Astrocyte (in vitro differentiated cells and primary cell): ENCODE measurements around the gene RBP4. TPM values are rescaled to one million over a fixed set of nuclear protein-coding genes. Genes with fewer than 3 reads are reported as not detected.

Experiments used
- DNase-seq: peaks from one replicate; pipeline ENCODE4 v3.0.0-alpha.2; 2010; ENCODE audit warnings: low read depth
- FAIRE-seq: peaks from 2 replicates; lab custom pipeline; 2011; peaks lifted over from hg19 to GRCh38; lab: Jason Lieb, UNC
- H2AFZ ChIP-seq: 2 replicates; pipeline ENCODE4 v1.6.0; 2012; ENCODE audit warnings: low read depth, low read length, inconsistent platforms
- H3K27ac ChIP-seq: 2 replicates; pipeline ENCODE4 v1.5.1; 2011; ENCODE audit warnings: low read depth, low read length, inconsistent platforms
- H3K27me3 ChIP-seq: 2 replicates; pipeline ENCODE4 v1.6.0; 2011; ENCODE audit warnings: low read length, inconsistent platforms; ENCODE audit not compliant: insufficient read depth
- H3K36me3 ChIP-seq: 2 replicates; pipeline ENCODE4 v1.5.1; 2011; ENCODE audit warnings: low read length, inconsistent platforms; ENCODE audit not compliant: insufficient read depth
- H3K4me1 ChIP-seq: 2 replicates; pipeline ENCODE4 v1.5.1; 2011; ENCODE audit warnings: low read length, inconsistent platforms; ENCODE audit not compliant: insufficient read depth
- H3K4me2 ChIP-seq: 2 replicates; pipeline ENCODE4 v1.6.0; 2012; ENCODE audit warnings: low read length, inconsistent platforms
- H3K4me3 ChIP-seq: 2 replicates; pipeline ENCODE4 v1.5.1; 2011; ENCODE audit warnings: low read depth, mild to moderate bottlenecking, low read length, inconsistent platforms; ENCODE audit not compliant: insufficient read depth
- H3K79me2 ChIP-seq: 2 replicates; pipeline ENCODE4 v1.6.0; 2012; ENCODE audit warnings: mild to moderate bottlenecking, low read length, inconsistent platforms; ENCODE audit not compliant: insufficient read depth
- H3K9ac ChIP-seq: 2 replicates; pipeline ENCODE4 v1.6.0; 2012; ENCODE audit warnings: mild to moderate bottlenecking, low read length, inconsistent platforms
- H3K9me3 ChIP-seq: 2 replicates; pipeline ENCODE4 v1.5.1; 2012; ENCODE audit warnings: low read depth, mild to moderate bottlenecking, low read length, inconsistent platforms; ENCODE audit not compliant: insufficient read depth
- H4K20me1 ChIP-seq: 2 replicates; pipeline ENCODE4 v1.6.0; 2012; ENCODE audit warnings: low read length, inconsistent platforms; ENCODE audit not compliant: insufficient read depth
- H3K27ac Mint-ChIP-seq: one replicate; pipeline ENCODE4 v1.8.0; 2021; ENCODE audit warnings: mild to moderate bottlenecking, mixed read lengths; ENCODE audit not compliant: unreplicated experiment
- H3K27me3 Mint-ChIP-seq: one replicate; pipeline ENCODE4 v1.8.0; 2021; ENCODE audit warnings: low read depth, mixed read lengths; ENCODE audit not compliant: unreplicated experiment
- H3K36me3 Mint-ChIP-seq: one replicate; pipeline ENCODE4 v1.8.0; 2021; ENCODE audit warnings: low read depth, mixed read lengths; ENCODE audit not compliant: unreplicated experiment
- H3K4me1 Mint-ChIP-seq: one replicate; pipeline ENCODE4 v1.8.0; 2021; ENCODE audit warnings: low read depth, mixed read lengths; ENCODE audit not compliant: unreplicated experiment
- H3K4me3 Mint-ChIP-seq: one replicate; pipeline ENCODE4 v1.8.0; 2021; ENCODE audit warnings: mild to moderate bottlenecking, moderate library complexity, mixed read lengths; ENCODE audit not compliant: unreplicated experiment
- H3K9me3 Mint-ChIP-seq: one replicate; pipeline ENCODE4 v1.8.0; 2021; ENCODE audit warnings: mild to moderate bottlenecking, mixed read lengths; ENCODE audit not compliant: unreplicated experiment
- EZH2 ChIP-seq: IDR thresholded peaks from 2 replicates; pipeline ENCODE4 v1.6.1; 2012; ENCODE audit warnings: mild to moderate bottlenecking, low read length, inconsistent platforms; ENCODE audit not compliant: insufficient read depth
- total RNA-seq: library from RNA; stranded (reverse); gene quantifications from 2 replicates; pipeline ENCODE4 v1.2.1, GENCODE V29; 2021
- TF ChIP-seq, protein P1 (sequence below): IDR thresholded peaks from 2 replicates; pipeline ENCODE4 v1.5.1; 2011; ENCODE audit warnings: low read depth, mild to moderate bottlenecking, inconsistent platforms, low read length, moderate library complexity; ENCODE audit not compliant: insufficient read depth

Gene RBP4
- total RNA-seq, 1 donor from 2014 or later = 0.27 TPM

DNA sequence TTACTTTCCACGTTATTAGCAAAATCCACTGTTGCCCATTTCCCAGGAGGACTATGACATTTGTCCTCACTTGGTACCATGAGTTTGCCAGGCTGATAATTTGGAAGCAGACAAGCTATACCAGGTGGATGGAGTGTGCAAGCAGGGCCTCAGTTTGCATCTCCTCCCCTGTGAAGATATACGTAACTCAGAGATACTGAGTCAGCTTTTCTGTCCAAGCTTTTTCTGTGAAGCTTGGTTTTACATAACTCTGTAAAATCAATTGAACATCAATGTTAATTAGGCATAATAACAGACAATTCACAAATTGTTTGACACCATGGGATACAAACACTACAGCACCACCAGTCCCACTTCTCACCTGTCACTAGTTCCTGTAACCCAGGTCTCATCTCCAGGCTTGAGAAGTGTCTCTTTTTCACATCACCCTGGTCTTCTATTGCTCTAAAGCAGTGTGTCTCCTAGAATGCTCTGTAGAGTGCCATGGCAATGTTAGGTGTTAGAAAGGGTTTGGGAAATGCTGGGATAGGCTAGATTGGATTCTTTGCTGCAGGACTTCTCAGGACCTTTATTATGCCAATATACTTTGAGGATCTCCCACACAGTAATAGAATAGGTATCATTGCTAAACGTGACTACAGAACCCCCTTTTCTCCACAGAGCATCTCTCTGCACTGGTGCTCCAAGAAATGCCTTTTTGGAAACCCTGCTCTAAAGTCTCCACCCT, 20.9 kb downstream of the RBP4 start:
- Histone ChIP-seq H3K9ac (no peak overlapping the region), H2AFZ (no peak overlapping the region), H4K20me1 (no peaks in the 10 kb centered on the region), H3K79me2 (no peaks in the 10 kb centered on the region), H3K4me3 (no peak overlapping the region), H3K36me3 (no peaks in the 10 kb centered on the region), H3K27ac (no peak overlapping the region), H3K27me3 (peaks cover 6% of the 10 kb centered on the region), H3K9me3 (peaks cover 5% of the 10 kb centered on the region), H3K4me1 (no peaks in the 10 kb centered on the region), H3K4me2 (no peak overlapping the region)
- TF ChIP-seq EZH2 = no peak
- TF ChIP-seq, protein P1, sequence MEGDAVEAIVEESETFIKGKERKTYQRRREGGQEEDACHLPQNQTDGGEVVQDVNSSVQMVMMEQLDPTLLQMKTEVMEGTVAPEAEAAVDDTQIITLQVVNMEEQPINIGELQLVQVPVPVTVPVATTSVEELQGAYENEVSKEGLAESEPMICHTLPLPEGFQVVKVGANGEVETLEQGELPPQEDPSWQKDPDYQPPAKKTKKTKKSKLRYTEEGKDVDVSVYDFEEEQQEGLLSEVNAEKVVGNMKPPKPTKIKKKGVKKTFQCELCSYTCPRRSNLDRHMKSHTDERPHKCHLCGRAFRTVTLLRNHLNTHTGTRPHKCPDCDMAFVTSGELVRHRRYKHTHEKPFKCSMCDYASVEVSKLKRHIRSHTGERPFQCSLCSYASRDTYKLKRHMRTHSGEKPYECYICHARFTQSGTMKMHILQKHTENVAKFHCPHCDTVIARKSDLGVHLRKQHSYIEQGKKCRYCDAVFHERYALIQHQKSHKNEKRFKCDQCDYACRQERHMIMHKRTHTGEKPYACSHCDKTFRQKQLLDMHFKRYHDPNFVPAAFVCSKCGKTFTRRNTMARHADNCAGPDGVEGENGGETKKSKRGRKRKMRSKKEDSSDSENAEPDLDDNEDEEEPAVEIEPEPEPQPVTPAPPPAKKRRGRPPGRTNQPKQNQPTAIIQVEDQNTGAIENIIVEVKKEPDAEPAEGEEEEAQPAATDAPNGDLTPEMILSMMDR = no peak
- Mint-ChIP-seq H3K4me3 (no peak overlapping the region), H3K36me3 (no peaks in the 10 kb centered on the region), H3K27me3 (peaks cover 40% of the 10 kb centered on the region), H3K27ac (no peak overlapping the region), H3K4me1 (no peaks in the 10 kb centered on the region), H3K9me3 (peaks cover 2% of the 10 kb centered on the region)
- FAIRE-seq (no peak), DNase-seq (no peak)

DNA sequence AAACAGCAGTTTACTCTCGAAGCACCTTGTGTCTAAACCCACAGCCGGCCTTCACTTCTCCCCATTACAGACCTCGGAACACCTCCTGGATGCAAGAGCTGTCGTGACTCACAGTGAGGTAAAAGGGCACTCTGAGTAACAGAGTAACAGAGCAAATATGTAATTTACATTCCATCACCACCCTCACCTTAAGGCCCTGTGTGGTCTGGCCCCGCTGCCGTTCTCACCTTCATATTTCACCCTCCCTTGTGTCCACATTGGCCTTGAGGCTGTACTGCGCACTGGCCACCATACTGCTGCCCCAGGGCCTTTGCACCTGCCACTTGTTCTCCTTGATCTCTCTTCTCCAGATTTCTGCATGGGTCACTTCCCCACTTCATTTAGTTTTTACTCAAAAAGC, 21.9 kb downstream of the RBP4 start:
- Mint-ChIP-seq H3K9me3 (peaks cover 2% of the 10 kb centered on the region), H3K4me1 (no peaks in the 10 kb centered on the region), H3K27me3 (peaks cover 38% of the 10 kb centered on the region), H3K4me3 (no peak overlapping the region), H3K36me3 (no peaks in the 10 kb centered on the region), H3K27ac (no peak overlapping the region)
- Histone ChIP-seq H2AFZ (no peak overlapping the region), H3K4me1 (no peaks in the 10 kb centered on the region), H3K36me3 (no peaks in the 10 kb centered on the region), H3K27ac (no peak overlapping the region), H3K4me3 (no peak overlapping the region), H3K4me2 (no peak overlapping the region), H3K9ac (no peak overlapping the region), H4K20me1 (no peaks in the 10 kb centered on the region), H3K27me3 (peaks cover 13% of the 10 kb centered on the region), H3K79me2 (no peaks in the 10 kb centered on the region), H3K9me3 (peaks cover 5% of the 10 kb centered on the region)
- peak; percentile 18 for DNase-seq
- no peak for FAIRE-seq
- no peak for TF ChIP-seq EZH2
- TF ChIP-seq, protein P1 = no peak

DNA sequence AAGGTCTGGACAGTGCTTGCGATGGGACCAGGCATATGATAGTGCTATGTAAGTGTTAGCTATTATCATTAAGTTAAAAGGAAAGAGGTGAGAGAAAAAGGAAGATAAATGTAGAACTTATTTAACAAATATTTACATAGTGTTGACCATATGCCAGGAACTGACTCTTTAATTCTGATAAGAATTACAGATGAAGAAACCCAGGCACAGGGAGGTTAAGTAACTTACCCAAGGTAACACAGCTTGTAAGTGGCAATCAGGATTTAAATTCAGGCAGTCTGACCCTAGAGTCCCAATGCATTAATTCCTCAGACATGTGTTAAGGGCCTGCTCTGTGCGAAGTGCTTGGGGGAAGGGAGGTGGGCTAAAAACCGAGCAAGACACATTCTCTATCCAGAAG, 23.5 kb downstream of the RBP4 start:
- Mint-ChIP-seq H3K4me3 (no peak overlapping the region), H3K27me3 (peaks cover 42% of the 10 kb centered on the region), H3K27ac (no peak overlapping the region), H3K4me1 (no peaks in the 10 kb centered on the region), H3K9me3 (peaks cover 2% of the 10 kb centered on the region), H3K36me3 (no peaks in the 10 kb centered on the region)
- H3K9ac ChIP-seq = no peak overlapping the region
- H3K79me2 ChIP-seq = no peaks in the 10 kb centered on the region
- H3K27ac ChIP-seq = no peak overlapping the region
- no peak for TF ChIP-seq EZH2
- TF ChIP-seq, protein P1 = no peak
- H4K20me1 ChIP-seq = no peaks in the 10 kb centered on the region
- peaks cover 5% of the 10 kb centered on the region for H3K9me3 ChIP-seq
- FAIRE-seq = no peak
- H3K36me3 ChIP-seq = no peaks in the 10 kb centered on the region
- DNase-seq = no peak
- no peak overlapping the region for H3K4me3 ChIP-seq
- peaks cover 25% of the 10 kb centered on the region for H3K27me3 ChIP-seq
- H2AFZ ChIP-seq = no peak overlapping the region
- no peaks in the 10 kb centered on the region for H3K4me1 ChIP-seq
- no peak overlapping the region for H3K4me2 ChIP-seq
